Measurements from ENCODE around the gene LAMA2.

Gene LAMA2

GRCh38 chr6:129321303-129321702 lies 438.4 kb downstream of the LAMA2 start:
- ChIA-PET CTCF (no interaction called here), POLR2A (no interaction called here)
- no peak for TF ChIP-seq TARDBP (IDR thresholded peaks at IDR 0.05)
- TF ChIP-seq BHLHE40 (IDR thresholded peaks at IDR 0.05; ENCODE audit: borderline replicate concordance): no peak
- TF ChIP-seq FOXM1 (IDR thresholded peaks at IDR 0.05; ENCODE audit: borderline replicate concordance): no peak
- no peak for TF ChIP-seq L3MBTL2 (conservative IDR thresholded peaks at IDR 0.05)
- TF ChIP-seq FOXK2 (IDR thresholded peaks at IDR 0.05): no peak
- no peak for TF ChIP-seq ZNF384 (IDR thresholded peaks at IDR 0.05)
- no peak for TF ChIP-seq SUZ12 (IDR thresholded peaks at IDR 0.05)
- TF ChIP-seq NFRKB (IDR thresholded peaks at IDR 0.05): no peak
- TF ChIP-seq FOXA1 (IDR thresholded peaks at IDR 0.05): no peak
- TF ChIP-seq CTBP1 (IDR thresholded peaks at IDR 0.05; ENCODE audit: borderline replicate concordance): no peak
- TF ChIP-seq HDGF (IDR thresholded peaks at IDR 0.05; ENCODE audit: borderline replicate concordance): no peak
- no peak for TF ChIP-seq ARNT (IDR thresholded peaks at IDR 0.05)
- TF ChIP-seq ELF4 (IDR thresholded peaks at IDR 0.05): no peak
- TF ChIP-seq PKNOX1 (IDR thresholded peaks at IDR 0.05): no peak
- no peak for TF ChIP-seq LEF1 (IDR thresholded peaks at IDR 0.05; ENCODE audit: borderline replicate concordance)
- TF ChIP-seq SP1 (IDR thresholded peaks at IDR 0.05): no peak
- no peak for DNase-seq (ENCODE audit: extremely low spot score)

- DNase-seq (ENCODE audit: extremely low spot score): no peak
- ChIA-PET CTCF (no interaction called here), POLR2A (no interaction called here)
- no peak for TF ChIP-seq LEF1 (IDR thresholded peaks at IDR 0.05; ENCODE audit: borderline replicate concordance)
- TF ChIP-seq TARDBP (IDR thresholded peaks at IDR 0.05): no peak
- TF ChIP-seq ELF4 (IDR thresholded peaks at IDR 0.05): no peak
- no peak for TF ChIP-seq ZNF384 (IDR thresholded peaks at IDR 0.05)
- TF ChIP-seq PKNOX1 (IDR thresholded peaks at IDR 0.05): no peak
- TF ChIP-seq CTBP1 (IDR thresholded peaks at IDR 0.05; ENCODE audit: borderline replicate concordance): no peak
- TF ChIP-seq L3MBTL2 (conservative IDR thresholded peaks at IDR 0.05): no peak
- no peak for TF ChIP-seq SUZ12 (IDR thresholded peaks at IDR 0.05)
- TF ChIP-seq FOXA1 (IDR thresholded peaks at IDR 0.05): no peak
- no peak for TF ChIP-seq HDGF (IDR thresholded peaks at IDR 0.05; ENCODE audit: borderline replicate concordance)
- TF ChIP-seq SP1 (IDR thresholded peaks at IDR 0.05): no peak
- no peak for TF ChIP-seq NFRKB (IDR thresholded peaks at IDR 0.05)
These were observed 441.4 kb downstream of the LAMA2 start for GRCh38 chr6:129324345-129324744.

- no peak for DNase-seq (ENCODE audit: extremely low spot score)
- TF ChIP-seq L3MBTL2 (conservative IDR thresholded peaks at IDR 0.05): no peak
- no peak for TF ChIP-seq SP1 (IDR thresholded peaks at IDR 0.05)
- no peak for TF ChIP-seq SUZ12 (IDR thresholded peaks at IDR 0.05)
- no peak for TF ChIP-seq ELF4 (IDR thresholded peaks at IDR 0.05)
- TF ChIP-seq TARDBP (IDR thresholded peaks at IDR 0.05): no peak
- TF ChIP-seq HDGF (IDR thresholded peaks at IDR 0.05; ENCODE audit: borderline replicate concordance): no peak
- TF ChIP-seq BHLHE40 (IDR thresholded peaks at IDR 0.05; ENCODE audit: borderline replicate concordance): no peak
- no peak for TF ChIP-seq LEF1 (IDR thresholded peaks at IDR 0.05; ENCODE audit: borderline replicate concordance)
- TF ChIP-seq CTBP1 (IDR thresholded peaks at IDR 0.05; ENCODE audit: borderline replicate concordance): no peak
- no peak for TF ChIP-seq PKNOX1 (IDR thresholded peaks at IDR 0.05)
- no peak for TF ChIP-seq NFRKB (IDR thresholded peaks at IDR 0.05)
- TF ChIP-seq ARNT (IDR thresholded peaks at IDR 0.05): no peak
- no peak for TF ChIP-seq ZNF384 (IDR thresholded peaks at IDR 0.05)
- TF ChIP-seq FOXA1 (IDR thresholded peaks at IDR 0.05): no peak
- no peak for TF ChIP-seq FOXK2 (IDR thresholded peaks at IDR 0.05)
- CTCF ChIA-PET: no interaction called here
These were observed 446.7 kb downstream of the LAMA2 start for GRCh38 chr6:129329678-129330077.

GRCh38 chr6:129331450-129332138 lies 448.7 kb downstream of the LAMA2 start:
- TF ChIP-seq SUZ12 (IDR thresholded peaks at IDR 0.05) (no peak), CTBP1 (IDR thresholded peaks at IDR 0.05; ENCODE audit: borderline replicate concordance) (no peak), TARDBP (IDR thresholded peaks at IDR 0.05) (no peak), FOXK2 (IDR thresholded peaks at IDR 0.05) (no peak), BHLHE40 (IDR thresholded peaks at IDR 0.05; ENCODE audit: borderline replicate concordance) (no peak), ZNF384 (IDR thresholded peaks at IDR 0.05) (no peak), PKNOX1 (IDR thresholded peaks at IDR 0.05) (no peak), NFRKB (IDR thresholded peaks at IDR 0.05) (no peak), ELF4 (IDR thresholded peaks at IDR 0.05) (no peak), FOXA1 (IDR thresholded peaks at IDR 0.05) (no peak), L3MBTL2 (conservative IDR thresholded peaks at IDR 0.05) (no peak), ARNT (IDR thresholded peaks at IDR 0.05) (no peak), SP1 (IDR thresholded peaks at IDR 0.05) (no peak)
- DNase-seq (ENCODE audit: extremely low spot score): no peak
- ChIA-PET POLR2A (no interaction called here), CTCF (no interaction called here)

More at GRCh38 chr6:129329678-129330077, 446.7 kb downstream of the LAMA2 start:
- POLR2A ChIA-PET: no interaction called here

- no peak for DNase-seq (ENCODE audit: extremely low spot score)
- TF ChIP-seq L3MBTL2 (conservative IDR thresholded peaks at IDR 0.05) (no peak), CTBP1 (IDR thresholded peaks at IDR 0.05; ENCODE audit: borderline replicate concordance) (peak; percentile 69; the same call in 1 of the 2 replicates), PKNOX1 (IDR thresholded peaks at IDR 0.05) (peak; percentile 73), FOXK2 (IDR thresholded peaks at IDR 0.05) (no peak)
- ChIA-PET CTCF (interaction anchor here (0.7 kb wide), 1 partner anchor 66 kb away, joined by 4 read pairs; no protein-coding TSS in a partner anchor), POLR2A (no interaction called here)
These were observed 452.9 kb downstream of the LAMA2 start for GRCh38 chr6:129335792-129336191.
